ENCODE data around the gene ABCC10. TPM values are rescaled to one million over a fixed set of nuclear protein-coding genes. Genes with fewer than 3 reads are reported as not detected.
"Not testable (repeated sequence)": the region's sequence is repeated elsewhere in the genome, so short reads cannot be mapped to it uniquely, and the experiment has no call there.

ABCC10 gene
- total RNA-seq, 2 experiments from 2014 or later = 35.7 to 38.5 TPM

DNA sequence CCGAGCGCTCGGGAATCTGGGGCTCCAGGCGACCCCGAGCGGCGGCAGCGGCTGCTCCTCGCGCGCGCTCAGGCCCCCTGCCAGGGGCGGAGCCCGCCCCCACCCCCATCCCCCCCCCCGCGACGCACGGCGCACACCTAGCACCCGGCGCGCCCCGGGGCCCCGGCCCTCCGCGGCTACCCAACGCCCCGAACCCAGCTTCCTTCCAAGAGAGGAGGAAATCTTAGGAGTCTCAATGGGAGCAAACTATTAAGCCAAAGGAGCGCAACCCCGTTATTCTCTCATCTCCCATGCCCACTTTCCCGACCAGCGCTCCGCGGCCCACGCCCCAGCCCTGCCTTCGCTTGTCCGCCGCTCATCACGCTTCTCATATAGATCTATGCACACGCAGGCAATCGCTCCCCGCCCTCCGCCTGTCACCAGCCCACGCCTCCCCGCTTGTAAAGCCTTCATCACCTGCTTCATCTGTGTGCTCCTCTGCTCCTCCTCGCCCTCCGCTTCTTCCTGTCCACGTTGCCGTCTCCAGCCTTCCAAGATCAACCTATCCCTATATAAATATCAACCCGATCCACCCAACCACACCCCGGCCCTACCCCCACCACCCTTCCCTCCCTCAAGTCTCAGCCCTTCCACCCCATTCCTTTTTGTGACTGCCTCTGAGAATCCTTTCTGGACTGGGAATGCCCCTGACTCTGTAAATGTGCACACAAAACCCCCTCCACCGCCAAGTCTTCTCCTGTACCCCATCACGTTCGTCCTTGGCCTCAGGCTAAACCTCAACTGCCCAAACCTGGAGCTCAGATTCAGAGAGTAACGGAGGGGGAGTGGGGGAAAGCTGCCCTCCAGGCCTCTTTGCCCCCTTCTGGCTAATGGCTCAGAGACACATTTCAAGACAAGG lies 28.4 kb downstream of the ABCC10 start, which contains the start of gene DLK2:
TSS of gene DLK2 (minus strand) at position 18 of the 898 bp plus-strand sequence. CDS start 723 bp downstream, outside the sequence.
- Mint-ChIP-seq H3K27me3 (no peaks in the 10 kb centered on the region), H3K4me1 (ENCODE audit: low read depth) (peaks cover 21% of the 10 kb centered on the region), H3K27ac (peak within 1 kb of the TSS; percentile 61), H3K9me3 (no peaks in the 10 kb centered on the region), H3K36me3 (ENCODE audit: low read depth) (peaks cover 16% of the 10 kb centered on the region), H3K4me3 (peak within 1 kb of the TSS; percentile 88)
- Histone ChIP-seq H3K27ac (ENCODE audit: low read depth in 1 of 2, low read length in 2 of 2) (peak within 1 kb of the TSS in 1 of 2 donors; percentile 23), H3K27me3 (ENCODE audit: control insufficient read depth in 1 of 2, insufficient read depth in 2 of 2, low read length in 2 of 2) (no peaks in the 10 kb centered on the region), H3K36me3 (ENCODE audit: insufficient read depth, low read length) (peaks cover 10% of the 10 kb centered on the region), H3K4me1 (ENCODE audit: insufficient read depth, low read length) (peaks cover 19% of the 10 kb centered on the region), H3K9me3 (ENCODE audit: control insufficient read depth in 1 of 2, insufficient read depth in 1 of 2, low read length in 2 of 2) (no peaks in the 10 kb centered on the region), H3K4me3 (ENCODE audit: low read length) (peak within 1 kb of the TSS; percentile 73)
- intact Hi-C loops (cut with DNase I, micrococcal nuclease) = loop anchor here (2.0 kb wide), 2 partner anchors 21 to 27 kb away; partner anchors contain the start of gene TJAP1 (in 1 of the 2)
- TF ChIP-seq, protein P1, sequence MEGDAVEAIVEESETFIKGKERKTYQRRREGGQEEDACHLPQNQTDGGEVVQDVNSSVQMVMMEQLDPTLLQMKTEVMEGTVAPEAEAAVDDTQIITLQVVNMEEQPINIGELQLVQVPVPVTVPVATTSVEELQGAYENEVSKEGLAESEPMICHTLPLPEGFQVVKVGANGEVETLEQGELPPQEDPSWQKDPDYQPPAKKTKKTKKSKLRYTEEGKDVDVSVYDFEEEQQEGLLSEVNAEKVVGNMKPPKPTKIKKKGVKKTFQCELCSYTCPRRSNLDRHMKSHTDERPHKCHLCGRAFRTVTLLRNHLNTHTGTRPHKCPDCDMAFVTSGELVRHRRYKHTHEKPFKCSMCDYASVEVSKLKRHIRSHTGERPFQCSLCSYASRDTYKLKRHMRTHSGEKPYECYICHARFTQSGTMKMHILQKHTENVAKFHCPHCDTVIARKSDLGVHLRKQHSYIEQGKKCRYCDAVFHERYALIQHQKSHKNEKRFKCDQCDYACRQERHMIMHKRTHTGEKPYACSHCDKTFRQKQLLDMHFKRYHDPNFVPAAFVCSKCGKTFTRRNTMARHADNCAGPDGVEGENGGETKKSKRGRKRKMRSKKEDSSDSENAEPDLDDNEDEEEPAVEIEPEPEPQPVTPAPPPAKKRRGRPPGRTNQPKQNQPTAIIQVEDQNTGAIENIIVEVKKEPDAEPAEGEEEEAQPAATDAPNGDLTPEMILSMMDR (IDR thresholded peaks at IDR 0.05) = no peak
- ATAC-seq (ENCODE audit: poor library complexity) (peak; percentile 69), DNase-seq (peak in 13 of 14 experiments; percentile 20 to 75 (median 44))
- CTCF ChIA-PET = interaction anchor here (0.8 to 2.6 kb wide), 4 partner anchors 24 to 95 kb away, joined by 3 to 13 read pairs (median 4); no protein-coding TSS in a partner anchor
- POLR2A ChIA-PET = interaction anchor here (1.0 to 2.7 kb wide), 8 partner anchors 22 to 273 kb away, joined by 3 to 13 read pairs (median 4); partner anchors contain the start of genes ABCC10, CUL9, TJAP1 and ZNF318

DNA sequence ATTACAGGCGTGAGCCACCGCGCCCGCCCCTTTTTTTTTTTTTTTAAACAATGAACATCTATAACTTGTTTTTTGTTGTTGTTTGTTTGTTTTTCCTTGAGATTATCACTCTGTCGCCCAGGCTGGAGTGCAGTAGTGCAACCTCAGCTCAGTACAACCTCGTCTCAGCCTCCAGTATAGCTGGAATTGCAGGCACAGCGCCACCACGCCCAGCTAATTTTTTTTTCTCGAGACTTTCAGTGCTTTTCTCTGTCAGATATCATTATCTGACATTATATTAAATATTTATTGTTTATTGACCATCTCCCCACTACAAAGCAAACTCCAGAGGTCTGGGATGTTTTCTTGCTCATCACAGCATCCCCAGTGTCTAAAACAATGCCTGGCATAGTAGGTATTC lies 30.3 kb downstream of the ABCC10 start:
- no peaks in the 10 kb centered on the region for H3K9me3 ChIP-seq (ENCODE audit: control insufficient read depth in 1 of 2, insufficient read depth in 1 of 2, low read length in 2 of 2)
- ATAC-seq (ENCODE audit: poor library complexity) (no peak), DNase-seq (no peak)
- no peak overlapping the region for H3K27ac ChIP-seq (ENCODE audit: low read depth in 1 of 2, low read length in 2 of 2)
- intact Hi-C loops (cut with DNase I, micrococcal nuclease) = no loop called here
- H3K27me3 Mint-ChIP-seq = peaks cover 7% of the 10 kb centered on the region
- no peak overlapping the region for H3K4me3 ChIP-seq (ENCODE audit: low read length)
- H3K36me3 Mint-ChIP-seq (ENCODE audit: low read depth) = peaks cover 9% of the 10 kb centered on the region
- POLR2A ChIA-PET = interaction anchor here (0.6 to 2.7 kb wide), 3 partner anchors 20 to 424 kb away, joined by 5 to 13 read pairs (median 6); partner anchors contain the start of genes LRRC73 and TJAP1
- H3K27me3 ChIP-seq (ENCODE audit: control insufficient read depth in 1 of 2, insufficient read depth in 2 of 2, low read length in 2 of 2) = no peaks in the 10 kb centered on the region
- no peaks in the 10 kb centered on the region for H3K9me3 Mint-ChIP-seq
- CTCF ChIA-PET = interaction anchor here (0.6 to 1.9 kb wide), 4 partner anchors 20 to 237 kb away, joined by 4 to 10 read pairs (median 6); partner anchors contain the start of gene TJAP1
- TF ChIP-seq, protein P1 (IDR thresholded peaks at IDR 0.05) = no peak
- H3K27ac Mint-ChIP-seq = no peak overlapping the region
- H3K36me3 ChIP-seq (ENCODE audit: insufficient read depth, low read length) = no peaks in the 10 kb centered on the region
- peaks cover 19% of the 10 kb centered on the region for H3K4me1 ChIP-seq (ENCODE audit: insufficient read depth, low read length)
- H3K4me3 Mint-ChIP-seq = no peak overlapping the region
- H3K4me1 Mint-ChIP-seq (ENCODE audit: low read depth) = peaks cover 21% of the 10 kb centered on the region

DNA sequence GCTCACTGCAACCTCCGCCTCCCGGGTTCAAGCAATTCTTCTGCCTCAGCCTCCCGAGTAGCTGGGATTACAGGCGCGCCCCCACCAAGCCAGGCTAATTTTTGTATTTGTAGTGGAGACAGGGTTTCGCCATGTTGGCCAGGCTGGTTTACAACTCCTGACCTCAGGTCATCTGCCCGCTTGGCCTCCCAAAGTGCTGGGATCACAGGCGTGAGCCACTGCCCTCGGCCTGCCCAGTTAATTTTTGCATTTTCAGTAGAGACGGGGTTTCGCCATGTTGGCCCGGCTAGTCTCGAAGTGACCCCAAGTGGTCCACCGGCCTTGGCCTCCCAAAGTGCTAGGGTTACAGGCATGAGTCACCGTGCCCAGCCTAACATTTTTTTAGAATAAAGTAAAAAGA lies 30.8 kb downstream of the ABCC10 start:
- H3K9me3 ChIP-seq (ENCODE audit: control insufficient read depth in 1 of 2, insufficient read depth in 1 of 2, low read length in 2 of 2); H3K27ac Mint-ChIP-seq; H3K4me3 ChIP-seq (ENCODE audit: low read length); H3K27me3 ChIP-seq (ENCODE audit: control insufficient read depth in 1 of 2, insufficient read depth in 2 of 2, low read length in 2 of 2); H3K9me3 Mint-ChIP-seq; intact Hi-C loops (cut with DNase I, micrococcal nuclease); H3K4me3 Mint-ChIP-seq; H3K27me3 Mint-ChIP-seq; H3K36me3 Mint-ChIP-seq (ENCODE audit: low read depth); ATAC-seq (ENCODE audit: poor library complexity); H3K27ac ChIP-seq (ENCODE audit: low read depth in 1 of 2, low read length in 2 of 2); H3K36me3 ChIP-seq (ENCODE audit: insufficient read depth, low read length); DNase-seq: not testable (repeated sequence)
- ChIA-PET POLR2A (interaction anchor here (1.4 kb wide), 1 partner anchor 52 kb away, joined by 5 read pairs; the partner anchor contains the start of gene LRRC73), CTCF (interaction anchor here (1.9 kb wide), 1 partner anchor 49 kb away, joined by 10 read pairs; no protein-coding TSS in a partner anchor)
- H3K4me1 ChIP-seq (ENCODE audit: insufficient read depth, low read length) = peaks cover 19% of the 10 kb centered on the region
- H3K4me1 Mint-ChIP-seq (ENCODE audit: low read depth) = peaks cover 21% of the 10 kb centered on the region
